GM21717 (cell line): ENCODE data around the gene TMBIM1.
A peak's percentile ranks its signal among the peaks of the same experiment; 100 is the strongest.
"Not testable (repeated sequence)": the region's sequence is repeated elsewhere in the genome, so short reads cannot be mapped to it uniquely, and the experiment has no call there.

ENCODE experiments used
- ATAC-seq: cut with Tn5 transposase; IDR thresholded peaks from one replicate; pipeline ENCODE4 v1.9.1; 2021; ENCODE audit warnings: mild to moderate bottlenecking, moderate library complexity; ENCODE audit not compliant: unreplicated experiment

The TMBIM1 gene

GRCh38 chr2:218319813-218320365 is 27.6 kb upstream of the TMBIM1 start:
- ATAC-seq, result no peak

DNA sequence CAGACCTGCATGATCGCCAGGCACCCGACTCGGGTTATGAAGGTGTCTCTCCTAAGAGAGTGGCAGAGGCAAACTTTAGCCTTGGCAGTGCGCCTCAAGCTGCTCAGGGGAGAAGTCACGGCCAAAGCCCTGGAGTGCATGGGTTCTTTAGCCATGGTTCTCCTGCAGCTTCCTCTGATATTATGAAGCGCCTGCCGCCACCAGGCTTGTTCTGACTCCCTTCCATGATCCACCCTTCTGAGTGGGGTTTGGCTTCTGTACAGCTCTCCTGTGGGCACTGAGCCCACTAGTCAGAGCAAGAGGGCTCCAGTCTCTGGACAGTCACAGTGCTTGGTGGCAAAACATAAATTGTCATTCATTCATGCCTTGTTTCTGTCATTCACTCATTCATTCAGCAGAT is 25.9 kb upstream of the TMBIM1 start:
- no peak for ATAC-seq

DNA sequence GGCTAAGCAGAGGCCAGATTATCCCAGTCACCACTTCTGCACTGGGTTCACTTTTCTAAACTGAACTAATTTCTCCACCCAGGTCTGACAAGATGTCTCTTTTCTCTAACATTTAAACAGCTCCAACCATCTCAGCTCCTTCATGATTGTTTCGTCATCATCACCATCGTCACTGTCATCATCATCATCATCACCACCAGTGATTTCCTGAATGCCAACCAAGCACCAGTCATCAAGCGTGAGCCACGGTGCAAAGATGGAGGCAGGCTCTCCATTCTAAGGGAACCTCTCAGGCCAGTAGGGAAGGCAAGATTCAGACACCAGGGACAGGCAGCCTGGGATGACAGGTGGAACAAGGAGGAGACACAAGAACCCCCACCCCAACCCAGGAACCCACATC is 25.5 kb upstream of the TMBIM1 start:
- no peak for ATAC-seq

GRCh38 chr2:218317303-218317630 is 25.0 kb upstream of the TMBIM1 start:
- no peak for ATAC-seq

- ATAC-seq, result no peak
These were observed 23.1 kb upstream of the TMBIM1 start for GRCh38 chr2:218315397-218315796.

GRCh38 chr2:218314764-218315163 is 22.5 kb upstream of the TMBIM1 start:
- not testable (repeated sequence) for ATAC-seq

DNA sequence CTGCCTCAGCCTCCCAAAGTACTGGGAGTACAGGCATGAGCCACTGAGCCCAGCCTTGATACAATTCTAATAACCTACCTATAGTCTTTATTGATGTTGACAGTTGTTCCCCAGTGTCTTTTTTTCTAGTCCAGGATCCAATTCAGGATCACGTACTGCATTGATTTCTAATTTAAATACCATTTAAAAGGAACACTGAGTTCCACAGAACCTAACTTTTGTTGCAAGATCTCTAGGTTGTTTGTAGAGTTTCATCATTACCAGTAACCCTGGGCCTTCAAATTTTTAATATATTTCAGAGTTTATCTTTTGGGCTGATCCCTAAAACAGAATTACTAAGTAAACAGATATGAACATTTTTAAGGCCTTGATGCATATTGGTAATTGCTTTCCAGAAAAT is 21.1 kb upstream of the TMBIM1 start:
- no peak for ATAC-seq

DNA sequence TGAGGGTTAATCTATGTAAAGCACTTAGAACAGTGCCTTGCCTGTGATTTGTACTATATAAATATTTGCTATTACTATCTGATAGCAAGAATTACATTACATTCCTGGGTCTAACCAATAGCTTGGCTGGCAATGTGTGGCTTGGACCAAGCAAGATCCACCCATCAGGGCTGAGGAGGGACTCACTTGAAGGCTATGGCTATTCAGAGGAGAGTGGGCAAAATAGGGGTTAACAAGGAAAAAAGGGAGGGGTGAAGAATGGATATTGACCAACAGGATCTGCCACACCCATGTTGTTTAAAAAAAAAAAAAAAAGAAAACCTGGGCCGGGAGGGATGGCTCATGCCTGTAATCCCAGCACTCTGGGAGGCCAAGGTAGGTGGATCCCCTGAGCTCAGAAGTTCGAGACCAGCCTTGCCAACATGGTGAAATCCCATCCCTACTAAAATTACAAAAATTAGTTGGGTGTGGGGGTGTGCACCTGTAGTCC is 20.0 kb upstream of the TMBIM1 start:
- no peak for ATAC-seq

GRCh38 chr2:218311541-218312266 is 19.4 kb upstream of the TMBIM1 start:
- ATAC-seq, result not testable (repeated sequence)

DNA sequence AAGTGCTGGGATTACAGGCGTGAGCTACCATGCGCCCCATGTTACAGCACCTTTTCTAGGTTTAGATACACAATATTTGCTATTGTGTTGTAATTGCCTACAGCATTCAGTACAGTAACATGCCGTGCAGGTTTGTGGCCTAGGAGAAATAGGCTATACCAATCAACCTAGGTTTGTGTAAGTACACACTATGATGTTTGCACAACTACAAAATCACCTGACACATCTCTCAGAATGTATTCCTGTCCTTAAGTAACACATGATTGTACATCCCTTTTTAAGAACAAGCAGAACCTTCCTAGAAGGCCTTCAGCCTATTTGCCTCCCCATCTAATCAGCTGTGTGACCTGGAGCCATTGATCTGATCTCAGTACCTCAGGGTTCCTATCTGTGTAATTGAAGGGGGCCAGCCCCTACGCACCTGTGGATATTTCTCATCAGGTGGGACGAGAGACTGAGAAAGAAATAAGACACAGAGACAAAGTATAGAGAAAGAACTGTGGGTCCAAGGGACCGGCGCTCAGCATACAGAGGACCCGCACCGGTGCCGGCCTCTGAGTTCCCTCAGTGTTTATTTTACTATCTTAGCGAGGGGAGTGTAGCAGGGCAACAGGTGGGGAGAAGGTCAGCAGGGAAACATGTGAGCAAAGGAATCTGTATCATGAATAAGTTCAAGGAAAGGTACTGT is 18.7 kb upstream of the TMBIM1 start:
- no peak for ATAC-seq

DNA sequence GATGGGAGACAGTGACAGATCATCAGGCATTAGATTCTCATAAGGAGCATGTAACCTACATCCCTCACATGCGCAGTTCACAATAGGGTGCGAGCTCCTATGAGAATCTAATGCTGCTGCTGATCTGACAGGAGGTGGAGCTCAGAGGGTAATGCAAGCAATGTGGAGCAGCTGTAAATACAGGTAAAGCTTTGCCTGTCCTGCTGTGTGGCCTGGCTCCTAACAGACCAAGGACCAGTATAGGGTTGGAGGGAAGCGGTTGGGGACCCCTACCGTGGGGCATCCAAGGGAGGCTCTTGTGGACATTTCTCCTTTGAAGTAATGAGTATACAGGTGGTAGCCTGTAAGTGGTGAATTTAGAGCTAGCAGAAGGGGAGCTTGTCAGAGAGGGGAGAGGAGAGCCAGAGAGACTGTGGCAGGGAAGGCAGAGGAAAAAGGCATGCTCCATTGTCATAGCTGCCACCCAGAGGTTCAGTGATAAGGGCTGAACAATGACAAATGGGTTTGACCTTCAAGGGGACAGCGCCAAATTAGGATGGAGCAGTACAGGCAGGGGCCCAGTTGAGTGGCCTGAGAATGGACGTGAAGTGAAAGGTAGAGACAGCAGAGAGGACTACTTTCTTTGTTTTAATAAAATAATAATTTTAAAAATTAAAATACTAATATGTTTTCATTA is 15.2 kb upstream of the TMBIM1 start:
- no peak for ATAC-seq

DNA sequence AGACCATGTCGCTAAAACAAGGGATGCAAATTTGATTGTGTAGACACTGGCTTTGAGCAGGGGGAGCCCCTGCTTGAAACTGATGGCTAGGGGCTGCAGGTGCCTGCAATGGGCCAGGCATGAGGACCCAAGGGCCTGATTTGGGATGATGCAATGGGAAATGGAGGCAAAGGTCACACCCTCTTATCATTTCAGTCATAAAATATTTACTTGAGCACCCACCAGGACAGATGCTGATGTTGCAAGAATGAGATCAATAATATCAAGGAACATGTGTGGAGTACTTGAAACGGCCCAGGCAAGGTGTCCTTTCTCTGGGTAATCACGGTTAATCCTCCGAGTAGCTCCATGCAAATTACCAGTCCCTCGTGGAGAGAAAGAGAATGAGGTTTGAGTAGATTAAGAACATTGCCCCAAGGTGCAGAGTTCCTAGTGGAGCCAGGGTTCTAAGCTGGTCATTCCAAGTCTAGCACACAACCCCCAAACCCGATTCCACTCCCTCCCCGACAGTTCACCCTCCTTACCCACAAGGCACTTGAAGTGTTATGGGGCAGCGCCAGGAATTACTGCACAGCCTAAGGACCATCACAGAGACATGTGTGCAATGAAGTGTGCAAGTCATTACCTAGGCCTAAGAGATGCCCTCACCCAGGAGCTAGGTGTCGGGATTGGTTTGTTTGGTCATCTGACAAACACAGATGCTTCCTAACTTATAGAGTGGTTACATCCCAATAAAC is 14.0 kb upstream of the TMBIM1 start:
- no peak for ATAC-seq

GRCh38 chr2:218305383-218305782 is 13.1 kb upstream of the TMBIM1 start:
- ATAC-seq, result no peak

DNA sequence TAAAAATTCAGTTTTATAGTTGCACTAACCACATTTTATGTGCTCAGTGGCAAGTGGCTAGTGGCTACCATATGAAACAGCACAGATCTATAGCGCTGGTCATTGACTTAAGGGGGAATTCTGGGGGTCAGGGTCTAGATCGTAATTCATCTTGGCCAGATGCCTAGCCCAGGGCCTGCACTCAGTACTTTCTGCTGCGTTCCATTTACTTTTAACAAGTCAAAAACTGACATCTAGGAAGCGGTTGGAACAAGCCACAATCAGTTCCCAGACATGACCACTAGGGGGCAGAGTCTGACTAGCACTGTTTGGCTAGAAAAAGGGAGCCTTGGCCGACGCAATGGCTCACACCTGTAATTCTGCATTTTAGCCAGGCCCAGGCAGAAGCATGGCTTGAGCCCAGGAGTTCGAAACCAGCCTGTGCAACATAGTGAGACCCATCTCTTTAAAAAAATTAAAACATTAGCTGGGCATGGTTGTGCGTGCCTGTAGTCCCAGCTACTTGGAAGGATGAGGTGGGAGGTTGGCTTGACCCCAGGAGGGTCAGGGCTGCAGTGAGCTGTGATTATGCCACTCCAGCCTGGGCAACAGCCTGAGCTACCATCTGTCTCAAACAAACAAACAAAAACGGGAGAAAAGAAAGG is 9.0 kb upstream of the TMBIM1 start:
- peak; percentile 87 for ATAC-seq

- ATAC-seq, result no peak
These were observed 7.8 kb upstream of the TMBIM1 start for GRCh38 chr2:218300141-218300540.

DNA sequence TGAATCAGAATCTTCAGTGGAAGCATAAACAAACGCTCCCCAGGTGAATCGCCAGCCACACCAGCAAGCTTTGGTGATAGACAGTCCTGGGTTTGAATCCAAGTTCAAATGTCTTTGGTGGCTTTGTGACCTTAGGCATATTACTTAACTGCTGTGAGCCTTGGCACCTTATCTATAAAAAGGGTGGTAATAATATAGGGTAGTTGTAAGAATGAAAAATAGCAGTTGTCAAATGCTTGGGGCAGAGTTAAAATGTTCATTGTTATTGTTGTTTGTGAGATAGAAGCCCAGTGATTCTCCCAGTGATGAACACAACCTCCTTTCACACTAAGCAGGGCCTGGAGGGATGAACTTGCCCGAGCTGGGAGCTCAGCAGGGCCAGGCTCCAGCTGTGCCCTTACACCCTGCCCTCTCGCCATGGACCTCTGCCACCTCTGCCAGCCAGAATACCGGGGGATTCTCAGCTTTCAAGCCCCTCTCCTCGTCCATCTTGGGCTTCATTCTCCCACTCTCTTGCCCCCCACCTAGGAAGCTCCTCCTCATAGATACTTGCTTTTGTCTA is 6.1 kb upstream of the TMBIM1 start:
- no peak for ATAC-seq

- no peak for ATAC-seq
These were observed 4.5 kb upstream of the TMBIM1 start for GRCh38 chr2:218296847-218297246.

DNA sequence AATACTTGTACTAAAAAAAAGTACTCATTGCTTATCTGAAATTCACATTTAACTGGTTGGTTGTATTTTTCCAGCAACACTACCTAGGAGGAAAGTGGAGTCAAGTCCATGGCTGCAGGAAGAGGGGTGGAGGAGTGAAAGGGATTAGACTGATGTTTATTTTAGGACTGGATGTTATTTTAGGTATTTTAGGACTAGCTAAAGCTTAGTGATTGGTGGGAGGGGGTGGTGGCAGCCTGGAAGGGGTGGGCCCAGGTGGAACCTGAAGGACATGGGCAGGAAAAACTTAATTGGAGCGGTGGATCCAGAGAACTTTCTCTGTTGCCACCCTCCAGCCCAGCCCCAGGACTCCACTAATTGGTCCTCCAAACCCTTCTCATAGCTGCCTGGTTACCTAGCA is 3.9 kb upstream of the TMBIM1 start:
- ATAC-seq, result no peak

- no peak for ATAC-seq
These were observed 2.7 kb upstream of the TMBIM1 start for GRCh38 chr2:218295029-218295428.

DNA sequence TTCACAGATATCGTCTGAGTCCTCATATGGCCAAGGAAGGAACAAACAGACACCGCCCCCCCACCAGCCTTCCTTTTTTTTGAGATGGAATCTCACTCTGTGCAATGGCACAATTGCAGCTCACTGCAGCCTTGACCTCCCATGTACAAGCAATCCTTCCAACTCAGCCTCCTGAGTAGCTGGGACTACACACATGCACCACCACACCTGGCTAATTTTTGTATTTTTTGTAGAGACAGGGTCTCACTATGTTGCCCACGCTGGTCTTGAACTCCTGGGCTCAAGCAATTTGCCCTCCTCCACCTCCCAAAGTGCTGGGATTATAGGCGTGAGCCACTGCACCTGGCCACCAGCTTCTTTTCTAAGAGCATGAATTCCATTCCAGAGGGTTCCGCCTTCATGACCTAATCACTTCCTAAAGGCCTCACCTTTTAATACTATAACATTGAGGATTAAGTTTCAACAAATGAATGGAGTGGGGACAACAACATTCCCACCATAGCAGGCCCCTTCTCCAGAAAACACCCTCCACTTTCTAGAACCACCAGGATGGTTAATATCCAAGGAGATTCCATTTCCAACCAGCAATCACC is 2.2 kb upstream of the TMBIM1 start:
- ATAC-seq, result no peak
